Measurements from ENCODE around the gene RAB5A.
"Not testable (repeated sequence)": the region's sequence is repeated elsewhere in the genome, so short reads cannot be mapped to it uniquely, and the experiment has no call there.

RAB5A gene

GRCh38 chr3:19950316-19950715, 3.4 kb downstream of the RAB5A start:
- no peak for DNase-seq

- DNase-seq: no peak
These were observed 7.8 kb downstream of the RAB5A start for GRCh38 chr3:19954676-19955075.

GRCh38 chr3:19957354-19957753, 10.5 kb downstream of the RAB5A start:
- DNase-seq: not testable (repeated sequence)

DNA sequence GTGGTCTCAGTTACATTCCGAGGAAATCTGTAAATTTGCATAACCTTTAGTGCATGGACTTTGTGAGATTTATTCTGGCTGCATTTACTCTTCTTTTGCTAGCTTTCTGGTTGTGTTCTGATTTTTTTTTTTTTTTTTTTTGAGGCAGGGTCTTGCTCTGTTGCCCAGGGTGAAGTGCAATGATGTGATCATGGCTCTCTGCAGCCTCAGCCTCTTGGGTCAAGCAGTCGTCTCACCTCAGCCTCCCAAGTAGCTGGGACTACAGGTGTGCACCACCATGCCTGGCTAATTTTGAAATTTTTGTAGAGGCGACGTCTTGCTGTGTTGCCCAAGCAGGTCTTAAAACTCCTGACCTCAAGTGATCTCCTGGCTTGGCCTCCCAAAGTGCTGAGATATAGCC, 12.6 kb downstream of the RAB5A start:
- no peak for DNase-seq

DNA sequence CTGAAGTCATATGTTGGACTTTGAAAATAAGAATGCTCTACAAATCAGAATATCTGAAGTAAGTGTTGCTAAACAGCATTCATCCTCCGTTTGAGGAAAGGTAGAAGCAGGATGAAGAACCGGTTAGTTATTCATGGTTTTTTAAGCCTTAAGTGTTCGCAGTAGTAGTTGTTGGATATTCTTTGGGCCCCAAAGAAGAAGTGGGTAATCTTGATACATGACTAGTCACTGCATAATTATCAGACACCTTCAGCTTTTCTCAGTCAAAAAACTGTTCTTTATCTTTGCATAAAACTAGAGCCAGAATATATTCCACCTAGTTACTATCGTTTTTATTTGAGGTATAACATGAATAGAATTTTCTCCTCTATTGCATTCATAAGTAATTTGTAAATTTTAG, 13.8 kb downstream of the RAB5A start:
- no peak for DNase-seq

DNA sequence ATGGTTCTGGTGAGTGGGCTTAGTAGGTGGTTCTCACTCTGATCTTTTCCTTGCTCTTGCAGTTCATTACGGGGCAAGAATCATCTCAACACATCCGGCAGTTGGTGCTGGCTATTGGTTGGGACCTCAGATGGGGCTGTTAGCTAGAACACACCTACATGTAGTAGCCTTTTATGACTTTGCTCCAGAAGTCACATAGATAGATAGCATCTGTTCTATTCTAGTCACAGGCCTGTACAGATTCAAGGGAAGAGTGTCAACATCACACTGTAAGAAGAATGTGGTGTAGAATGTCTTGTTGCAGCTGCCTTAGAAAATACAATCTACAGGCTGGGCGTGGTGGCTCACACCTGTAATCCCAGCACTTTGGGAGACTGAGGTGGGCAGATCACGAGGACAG, 15.1 kb downstream of the RAB5A start:
- DNase-seq: no peak

- no peak for DNase-seq
These were observed 20.3 kb downstream of the RAB5A start for GRCh38 chr3:19967208-19967607.

DNA sequence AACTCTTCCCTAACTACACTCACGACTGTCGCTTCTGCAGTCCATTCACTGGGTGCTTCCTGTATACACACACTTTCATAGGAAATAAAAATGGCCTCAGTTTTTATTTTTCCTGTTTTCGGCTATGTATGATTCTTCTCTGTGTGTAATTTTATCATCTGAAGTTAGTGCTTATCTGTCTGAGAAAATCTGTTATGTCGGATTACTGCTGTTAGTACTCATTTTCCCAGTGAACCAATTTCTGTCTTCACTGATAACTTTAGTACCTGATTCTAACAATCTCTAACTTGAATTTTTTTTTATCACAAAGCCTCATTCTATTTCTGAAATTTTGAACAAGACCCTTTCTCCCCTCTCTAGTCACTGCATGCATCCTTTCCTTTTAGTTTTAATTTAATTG, 20.9 kb downstream of the RAB5A start:
- DNase-seq: no peak

DNA sequence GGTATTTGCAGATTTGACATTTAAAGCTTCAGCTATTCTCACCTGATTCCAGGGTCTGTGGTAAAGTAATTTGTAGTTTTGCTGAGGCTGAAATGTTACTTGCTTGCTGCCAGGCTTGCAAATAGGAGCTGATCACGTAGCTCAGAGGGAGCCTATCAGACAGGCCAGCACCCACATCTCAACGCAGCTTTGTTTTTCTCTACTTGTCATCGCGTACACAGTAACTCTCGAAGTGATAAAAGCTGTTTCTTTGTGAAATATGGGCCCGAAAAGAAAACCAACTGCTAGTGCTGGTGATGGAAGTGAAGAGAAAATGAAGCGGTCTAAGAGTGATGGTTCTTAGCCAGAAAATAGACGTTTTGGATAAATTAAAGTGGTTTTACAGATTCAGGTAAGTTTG, 23.4 kb downstream of the RAB5A start:
- no peak for DNase-seq

DNA sequence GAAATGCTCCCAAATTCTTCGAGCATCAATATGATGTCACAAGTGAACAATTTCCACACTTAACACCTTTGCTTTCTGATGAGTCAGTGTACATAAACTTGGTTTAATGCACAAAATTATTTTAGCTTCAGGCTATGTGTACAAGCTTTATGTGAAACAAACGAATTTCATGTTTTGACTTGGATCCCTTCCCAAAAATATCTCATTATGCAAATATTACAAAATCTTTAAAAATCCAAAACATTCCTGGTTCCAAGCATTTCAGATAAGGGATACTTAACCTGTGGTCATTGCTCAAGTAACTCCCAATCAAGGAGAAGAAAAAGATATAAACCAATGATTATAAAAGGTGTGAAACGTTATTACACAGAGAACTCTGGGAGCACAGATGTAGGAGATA, 25.2 kb downstream of the RAB5A start:
- DNase-seq: no peak

DNA sequence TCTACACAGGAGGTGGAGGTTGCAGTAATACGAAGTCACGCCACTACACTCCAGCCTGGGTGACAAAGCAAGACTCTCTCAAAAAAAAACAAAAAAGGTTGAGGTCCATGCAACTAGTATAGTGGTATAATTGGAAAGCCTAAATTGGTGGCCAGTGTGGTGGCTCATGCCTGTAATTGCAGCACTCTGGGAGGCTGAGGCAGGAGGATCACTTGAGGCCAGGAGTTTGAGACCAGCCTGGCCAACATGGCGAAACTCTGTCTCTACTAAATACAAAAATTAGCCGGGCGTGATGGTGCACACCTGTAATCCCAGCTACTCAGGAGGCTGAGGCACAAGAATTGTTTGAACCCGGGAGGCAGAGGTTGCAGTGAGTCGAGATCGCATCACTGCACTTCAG, 42.0 kb downstream of the RAB5A start:
- not testable (repeated sequence) for DNase-seq

- no peak for DNase-seq
These were observed 47.9 kb downstream of the RAB5A start for GRCh38 chr3:19994796-19995195.

- no peak for DNase-seq
These were observed 50.6 kb downstream of the RAB5A start for GRCh38 chr3:19997502-19997901.

GRCh38 chr3:20001932-20002331, 55.0 kb downstream of the RAB5A start:
- DNase-seq: no peak

- no peak for DNase-seq
These were observed 61.1 kb downstream of the RAB5A start for GRCh38 chr3:20007960-20008359.

GRCh38 chr3:20008646-20009045, 61.7 kb downstream of the RAB5A start:
- no peak for DNase-seq

DNA sequence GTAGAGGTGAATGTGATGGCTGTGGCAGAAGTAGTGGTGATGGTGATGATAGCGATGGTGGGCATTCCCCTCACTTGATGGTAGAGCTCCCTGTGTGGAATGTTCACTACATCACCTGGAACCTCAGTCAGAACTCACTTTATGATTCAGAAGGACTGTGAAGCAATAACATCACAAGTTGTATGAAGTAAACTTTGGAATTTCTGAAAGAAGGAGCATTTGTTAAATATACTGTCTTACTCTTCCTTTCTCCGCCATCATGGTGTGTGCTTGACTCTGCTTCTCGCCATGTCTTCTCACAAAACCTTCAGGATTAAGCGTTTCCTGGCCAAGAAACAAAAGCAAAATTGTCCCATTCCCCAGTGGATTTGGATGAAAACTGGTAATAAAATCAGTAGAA, 65.3 kb downstream of the RAB5A start, which contains the start of gene PP2D1:
Gene PP2D1 (minus strand): TSS at position 101 of the 400 bp plus-strand sequence. CDS start 192 bp downstream, outside the sequence.
- no peak for DNase-seq

DNA sequence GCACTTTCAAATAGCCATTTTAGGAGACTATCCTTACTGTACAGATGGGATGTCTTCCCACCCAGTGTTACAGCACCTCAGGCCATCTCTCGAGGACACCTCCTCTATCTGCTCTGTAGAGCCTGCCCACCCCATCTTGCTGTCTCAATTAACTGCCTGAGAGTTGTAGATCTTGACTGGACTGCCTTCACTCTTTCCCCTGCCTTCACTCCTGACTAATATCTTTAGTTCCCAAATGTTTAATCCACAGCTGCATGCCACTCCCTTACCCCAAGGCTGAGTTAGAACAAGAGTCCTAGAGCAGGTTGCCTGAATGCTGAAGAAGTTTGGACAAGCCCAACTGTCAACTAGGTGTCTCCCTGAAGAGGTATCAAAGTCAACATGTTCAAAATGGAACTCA, 66.5 kb downstream of the RAB5A start:
- no peak for DNase-seq

- DNase-seq: no peak
These were observed 68.6 kb downstream of the RAB5A start for GRCh38 chr3:20015525-20015924.

DNA sequence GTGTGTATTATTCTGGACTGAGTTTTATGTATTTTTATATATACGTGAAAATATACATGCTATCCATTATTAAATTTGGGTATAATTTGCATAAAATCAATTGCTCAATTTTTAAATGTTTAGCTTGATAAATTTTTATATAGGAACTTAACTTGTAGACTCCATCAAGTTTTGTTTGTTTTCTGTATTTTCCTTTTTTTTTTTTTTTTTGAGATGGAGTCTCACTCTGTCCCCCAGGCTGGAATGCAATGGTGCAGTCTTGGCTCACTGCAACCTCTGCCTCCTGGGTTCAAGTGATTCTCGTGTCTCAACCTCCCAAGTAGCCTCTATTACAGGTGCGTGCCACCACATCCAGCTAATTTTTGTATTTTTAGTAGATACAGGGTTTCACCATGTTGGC, 69.2 kb downstream of the RAB5A start:
- not testable (repeated sequence) for DNase-seq

GRCh38 chr3:20022954-20023622, 76.2 kb downstream of the RAB5A start:
- no peak for DNase-seq

- DNase-seq: no peak
These were observed 76.9 kb downstream of the RAB5A start for GRCh38 chr3:20023623-20024405.

DNA sequence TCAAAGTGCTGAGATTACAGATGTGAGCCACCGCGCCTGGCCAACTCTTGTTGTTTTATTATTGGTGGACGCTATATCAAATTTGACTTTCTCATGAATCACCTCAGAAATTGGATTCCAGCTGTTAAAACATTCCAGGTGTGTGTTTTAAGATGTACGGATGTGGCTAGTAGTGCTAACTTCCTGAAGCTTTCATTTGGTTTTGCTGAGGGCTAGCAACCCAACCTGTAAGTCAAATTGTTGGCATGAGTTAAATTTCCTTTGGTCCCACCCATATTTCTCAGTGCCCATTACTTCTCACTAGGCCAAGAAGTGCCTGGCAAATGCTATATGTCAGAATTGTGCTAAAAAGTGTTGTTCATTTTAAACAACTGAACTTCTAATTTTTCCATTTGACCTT, 80.2 kb downstream of the RAB5A start:
- no peak for DNase-seq

DNA sequence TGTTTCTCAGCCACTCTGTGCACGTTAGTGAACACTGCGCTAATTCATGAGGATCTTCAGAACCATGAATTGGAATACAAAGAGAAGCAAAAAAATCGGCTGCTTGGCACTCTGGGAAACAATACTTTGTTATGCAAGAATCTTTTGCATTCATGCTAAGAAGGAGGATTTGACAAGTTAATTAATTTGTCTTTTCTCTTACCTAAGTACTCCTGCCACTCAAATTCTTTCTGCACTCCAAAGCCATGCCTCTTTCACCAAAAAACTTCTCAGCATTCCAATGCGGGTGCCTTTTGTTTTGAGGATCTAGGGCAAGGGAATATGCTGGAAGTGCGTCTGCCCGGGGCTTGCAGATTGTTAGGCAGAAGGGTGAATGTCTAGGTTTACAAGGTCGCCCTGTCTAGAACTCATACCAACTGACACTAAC, 82.0 kb downstream of the RAB5A start:
- no peak for DNase-seq

DNA sequence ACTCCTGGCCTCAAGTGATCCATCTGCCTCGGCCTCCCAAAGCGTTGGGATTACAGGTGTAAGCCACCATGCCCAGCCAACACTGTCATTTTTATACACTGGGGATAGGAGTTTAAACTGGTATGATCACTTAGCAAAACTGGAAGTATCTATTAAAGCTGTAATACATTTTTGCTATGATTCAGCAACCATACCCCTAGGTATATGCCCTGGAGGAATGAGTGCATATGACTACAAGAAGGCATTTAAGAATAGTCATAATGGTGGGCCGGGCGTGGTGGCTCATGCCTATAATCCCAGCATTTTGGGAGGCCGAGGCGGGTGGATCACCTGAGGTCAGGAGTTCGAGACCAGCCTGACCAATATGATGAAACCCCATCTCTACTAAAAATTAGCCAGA, 85.0 kb downstream of the RAB5A start:
- DNase-seq: not testable (repeated sequence)
